PFSK-1 (cell line): ENCODE data around the gene DKKL1.

Experiments used
- POLR2AphosphoS5 ChIP-seq: IDR thresholded peaks from 2 replicates; pipeline ENCODE4 v1.6.1; 2012; ENCODE audit warnings: low read depth, mild to moderate bottlenecking, control low read depth, low read length, moderate library complexity
- REST ChIP-seq, 2 experiments: IDR thresholded peaks; 2 replicates each; pipeline versions ENCODE4 v1.6.1 to v1.8.0; 2011 to 2012; ENCODE audit warnings: low read depth in 2 of 2, low read length in 2 of 2, control low read depth in 1 of 2, inconsistent platforms in 1 of 2, mild to moderate bottlenecking in 1 of 2, moderate library complexity in 1 of 2; ENCODE audit not compliant: insufficient read depth in 1 of 2

DNA sequence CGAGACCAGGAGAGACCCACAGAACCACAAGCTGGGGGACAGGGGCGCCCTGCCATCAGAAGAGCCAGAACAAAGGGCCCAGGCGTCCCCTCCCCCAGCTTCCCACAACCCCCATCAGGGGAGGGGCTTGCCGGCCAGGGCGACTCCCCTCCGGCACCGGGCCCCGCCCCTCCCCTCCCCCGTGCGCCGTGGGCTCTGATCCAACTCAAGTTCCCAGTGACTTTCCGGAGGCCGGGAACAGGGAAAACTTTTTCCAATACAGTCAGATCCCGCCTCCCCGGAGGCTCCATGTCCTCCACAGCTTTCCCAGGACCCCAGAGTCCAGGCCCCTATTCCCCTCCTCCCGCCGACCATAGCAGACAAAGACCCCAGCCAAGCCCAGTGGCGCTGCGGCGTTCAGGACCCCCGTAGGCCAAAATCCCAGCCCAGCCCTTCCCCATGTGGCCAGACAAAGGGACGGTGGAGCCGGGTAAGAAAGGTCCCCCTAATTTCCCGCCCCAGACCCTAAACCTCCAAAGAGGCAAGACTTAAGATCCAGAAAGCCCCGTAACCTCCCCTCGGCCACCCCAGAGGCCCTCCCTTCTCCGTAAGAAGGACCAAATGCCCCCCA is 2.1 kb upstream of the DKKL1 start:
- peak; percentile 28; the same call in 1 of the 2 replicates for TF ChIP-seq POLR2AphosphoS5
- TF ChIP-seq REST (IDR thresholded peaks at IDR 0.05; ENCODE audit: insufficient read depth in 1 of 2, low read depth in 2 of 2, low read length in 2 of 2) = no peak
